ENCODE data around the gene PPP2R3A.

- TF ChIP-seq EZH2 (IDR thresholded peaks at IDR 0.05; ENCODE audit: low read length), result no peak
- TF ChIP-seq CTCF (optimal IDR thresholded peaks at IDR 0.05 in 1 of 3, IDR thresholded peaks at IDR 0.05 in 1 of 3, conservative IDR thresholded peaks at IDR 0.05 in 1 of 3; ENCODE audit: extremely low read depth in 1 of 3, insufficient read depth in 2 of 3, low read length in 3 of 3), result no peak
Observed at GRCh38 chr3:136152963-136153362, 187.4 kb downstream of the PPP2R3A start.
